ENCODE data around the gene HOXC10. TPM values are rescaled to one million over a fixed set of nuclear protein-coding genes. Genes with fewer than 3 reads are reported as not detected.

The HOXC10 gene
- total RNA-seq, 1 donor from 2014 or later = not detected

DNA sequence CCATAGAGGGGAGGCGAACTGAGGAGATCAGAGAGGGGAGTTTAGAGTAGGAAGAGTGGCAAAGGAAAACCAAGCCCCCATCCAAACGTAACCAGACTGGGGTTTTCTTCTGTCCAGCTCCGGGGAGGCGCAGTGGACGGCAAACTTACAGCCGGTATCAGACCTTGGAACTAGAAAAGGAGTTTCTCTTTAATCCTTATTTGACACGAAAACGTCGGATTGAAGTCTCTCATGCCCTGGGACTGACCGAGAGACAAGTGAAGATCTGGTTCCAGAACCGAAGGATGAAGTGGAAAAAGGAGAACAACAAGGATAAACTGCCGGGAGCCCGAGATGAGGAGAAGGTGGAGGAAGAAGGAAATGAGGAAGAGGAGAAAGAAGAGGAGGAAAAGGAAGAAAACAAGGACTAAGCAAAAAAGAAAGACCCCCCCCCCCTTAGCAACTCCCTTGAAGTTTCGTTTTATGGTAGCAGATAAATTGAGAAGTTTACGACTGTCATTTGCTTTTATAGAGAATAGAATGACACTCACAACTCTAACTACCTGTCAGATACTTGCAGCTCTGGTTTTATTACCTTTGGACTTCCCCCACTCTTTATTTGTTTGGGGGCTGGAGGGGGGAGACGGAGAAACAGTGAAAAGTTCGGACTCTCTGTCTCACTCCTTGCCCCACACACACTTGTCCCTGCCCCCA lies 26.2 kb downstream of the HOXC10 start:
- Mint-ChIP-seq H3K36me3 (ENCODE audit: unreplicated experiment) (no peaks in the 10 kb centered on the region), H3K4me1 (ENCODE audit: low read depth, unreplicated experiment) (no peaks in the 10 kb centered on the region), H3K4me3 (ENCODE audit: unreplicated experiment) (no peak overlapping the region), H3K9me3 (ENCODE audit: unreplicated experiment) (peaks cover 4% of the 10 kb centered on the region), H3K27me3 (ENCODE audit: unreplicated experiment) (peaks cover 46% of the 10 kb centered on the region), H3K27ac (ENCODE audit: unreplicated experiment) (no peak overlapping the region)
- TF ChIP-seq, protein P1, sequence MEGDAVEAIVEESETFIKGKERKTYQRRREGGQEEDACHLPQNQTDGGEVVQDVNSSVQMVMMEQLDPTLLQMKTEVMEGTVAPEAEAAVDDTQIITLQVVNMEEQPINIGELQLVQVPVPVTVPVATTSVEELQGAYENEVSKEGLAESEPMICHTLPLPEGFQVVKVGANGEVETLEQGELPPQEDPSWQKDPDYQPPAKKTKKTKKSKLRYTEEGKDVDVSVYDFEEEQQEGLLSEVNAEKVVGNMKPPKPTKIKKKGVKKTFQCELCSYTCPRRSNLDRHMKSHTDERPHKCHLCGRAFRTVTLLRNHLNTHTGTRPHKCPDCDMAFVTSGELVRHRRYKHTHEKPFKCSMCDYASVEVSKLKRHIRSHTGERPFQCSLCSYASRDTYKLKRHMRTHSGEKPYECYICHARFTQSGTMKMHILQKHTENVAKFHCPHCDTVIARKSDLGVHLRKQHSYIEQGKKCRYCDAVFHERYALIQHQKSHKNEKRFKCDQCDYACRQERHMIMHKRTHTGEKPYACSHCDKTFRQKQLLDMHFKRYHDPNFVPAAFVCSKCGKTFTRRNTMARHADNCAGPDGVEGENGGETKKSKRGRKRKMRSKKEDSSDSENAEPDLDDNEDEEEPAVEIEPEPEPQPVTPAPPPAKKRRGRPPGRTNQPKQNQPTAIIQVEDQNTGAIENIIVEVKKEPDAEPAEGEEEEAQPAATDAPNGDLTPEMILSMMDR (IDR thresholded peaks at IDR 0.05; ENCODE audit: partially characterized antibody, unreplicated experiment) = no peak
- DNase-seq = no peak

DNA sequence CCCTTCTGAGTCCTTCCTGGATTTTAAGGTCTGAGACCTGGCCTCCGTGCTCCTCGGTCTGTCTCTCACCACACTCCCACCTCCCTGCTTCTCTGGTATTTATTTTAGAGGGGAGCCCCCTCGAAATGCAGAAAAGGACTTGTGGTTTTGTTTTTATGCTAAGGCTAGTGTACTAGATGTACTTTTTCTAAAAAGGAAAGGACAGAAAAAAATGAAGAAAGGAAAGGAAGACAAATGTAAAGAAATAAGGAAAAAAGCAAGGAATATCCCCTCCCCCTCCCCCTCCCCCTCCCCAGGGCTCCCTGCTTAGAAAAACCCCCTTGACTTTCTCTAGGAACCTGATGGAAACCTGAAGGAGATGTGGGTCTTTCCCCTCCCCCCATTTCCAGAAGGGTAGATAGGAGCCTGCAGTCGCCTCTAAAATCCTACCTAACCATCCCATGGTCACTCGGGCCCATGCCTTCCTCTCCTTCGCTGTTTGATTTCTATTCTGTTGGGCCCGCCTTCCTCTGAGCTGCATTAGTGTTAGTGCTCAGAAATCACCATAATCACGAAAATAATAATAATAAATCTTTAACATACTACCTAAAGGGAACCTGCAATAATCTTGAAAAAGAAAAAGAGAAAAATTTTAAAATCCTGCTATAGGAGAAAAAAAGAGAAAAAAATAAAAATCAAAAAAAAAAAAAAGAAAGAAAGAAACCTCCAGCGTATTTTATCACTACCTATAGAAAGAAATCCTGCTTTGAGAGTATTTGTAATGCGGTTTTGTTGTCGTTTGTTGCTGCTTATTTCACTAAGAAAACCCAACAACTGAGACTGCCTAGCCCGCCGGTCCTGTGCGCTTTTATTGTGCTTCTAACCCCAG lies 27.0 kb downstream of the HOXC10 start:
- H3K27ac Mint-ChIP-seq (ENCODE audit: unreplicated experiment) = no peak overlapping the region
- no peaks in the 10 kb centered on the region for H3K36me3 Mint-ChIP-seq (ENCODE audit: unreplicated experiment)
- H3K4me1 Mint-ChIP-seq (ENCODE audit: low read depth, unreplicated experiment) = no peaks in the 10 kb centered on the region
- peaks cover 6% of the 10 kb centered on the region for H3K9me3 Mint-ChIP-seq (ENCODE audit: unreplicated experiment)
- TF ChIP-seq, protein P1 (IDR thresholded peaks at IDR 0.05; ENCODE audit: partially characterized antibody, unreplicated experiment) = no peak
- no peak overlapping the region for H3K4me3 Mint-ChIP-seq (ENCODE audit: unreplicated experiment)
- peaks cover 44% of the 10 kb centered on the region for H3K27me3 Mint-ChIP-seq (ENCODE audit: unreplicated experiment)
- DNase-seq = no peak

DNA sequence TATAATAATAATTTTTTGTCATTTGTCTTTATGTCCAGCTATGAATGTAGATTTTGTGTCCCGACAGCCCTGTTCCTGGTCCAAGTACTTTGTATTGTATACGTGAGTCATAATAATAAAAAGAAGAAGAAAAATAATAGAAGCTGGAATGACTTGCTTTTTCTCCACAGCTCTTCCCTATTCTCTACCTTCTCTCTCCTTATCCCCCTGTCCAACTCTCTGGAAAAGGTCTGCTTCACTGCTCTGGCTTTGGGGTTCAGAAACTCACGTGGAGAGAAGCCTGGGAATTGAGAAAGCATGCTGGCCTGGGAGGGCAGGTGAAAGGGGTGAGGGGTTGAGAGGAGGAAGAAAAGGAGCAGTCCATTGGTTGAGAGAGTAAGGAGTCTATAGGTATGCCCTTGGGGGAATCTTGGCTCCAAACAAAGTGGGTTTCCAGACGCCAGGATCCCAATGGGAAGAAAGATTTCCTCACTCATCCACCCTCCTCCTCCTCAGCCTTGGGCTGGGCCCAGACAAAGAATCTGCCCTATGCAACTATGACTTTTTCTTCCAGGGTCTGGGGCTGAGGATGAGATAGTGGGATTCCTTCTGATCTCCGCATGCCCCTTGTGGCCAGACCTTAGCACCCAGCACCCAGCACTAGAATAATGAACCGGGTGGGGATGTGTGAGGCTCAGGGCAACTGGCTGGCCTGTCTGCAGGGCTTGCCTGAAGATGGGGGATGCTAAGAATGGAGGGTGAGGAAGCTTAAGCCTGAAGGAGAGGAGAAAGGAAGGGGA lies 27.9 kb downstream of the HOXC10 start:
- Mint-ChIP-seq H3K27ac (ENCODE audit: unreplicated experiment) (no peak overlapping the region), H3K4me1 (ENCODE audit: low read depth, unreplicated experiment) (peaks cover 6% of the 10 kb centered on the region), H3K27me3 (ENCODE audit: unreplicated experiment) (peaks cover 46% of the 10 kb centered on the region), H3K9me3 (ENCODE audit: unreplicated experiment) (peaks cover 6% of the 10 kb centered on the region), H3K36me3 (ENCODE audit: unreplicated experiment) (no peaks in the 10 kb centered on the region), H3K4me3 (ENCODE audit: unreplicated experiment) (no peak overlapping the region)
- no peak for DNase-seq
- TF ChIP-seq, protein P1 (IDR thresholded peaks at IDR 0.05; ENCODE audit: partially characterized antibody, unreplicated experiment) = no peak

DNA sequence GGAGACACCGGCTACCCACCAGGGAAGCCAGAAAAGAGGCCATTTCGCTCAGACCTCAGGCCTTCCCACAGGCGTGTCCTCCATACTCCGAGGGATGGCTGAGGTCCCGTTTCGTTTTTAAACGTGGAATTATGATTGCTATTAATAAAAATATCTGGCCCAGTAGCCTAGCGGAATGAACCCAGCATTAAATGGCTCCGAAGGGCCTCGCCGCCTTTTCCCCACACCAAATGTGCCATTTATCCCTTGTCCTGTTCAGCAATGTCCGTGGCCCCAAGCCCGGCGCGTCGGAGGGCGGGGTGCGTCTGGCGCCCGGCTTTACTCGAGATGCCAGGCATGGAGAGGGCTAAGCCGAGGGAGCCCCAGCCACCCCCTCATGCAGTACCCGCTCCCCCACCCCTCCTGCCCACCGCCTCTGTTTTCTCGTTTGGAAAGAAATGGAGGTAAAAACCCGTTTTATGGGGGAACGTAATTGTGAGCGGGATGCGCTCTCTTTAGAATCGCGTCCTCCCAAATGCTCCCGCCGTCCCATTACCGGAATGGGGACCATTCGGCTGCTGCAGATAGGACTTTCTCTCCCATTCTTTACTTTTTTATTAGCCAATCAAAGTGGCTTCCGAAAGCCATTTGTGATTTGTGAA lies 29.6 kb downstream of the HOXC10 start:
- TF ChIP-seq, protein P1 (IDR thresholded peaks at IDR 0.05; ENCODE audit: partially characterized antibody, unreplicated experiment) = no peak
- H3K4me3 Mint-ChIP-seq (ENCODE audit: unreplicated experiment) = no peak overlapping the region
- H3K27ac Mint-ChIP-seq (ENCODE audit: unreplicated experiment) = no peak overlapping the region
- peaks cover 9% of the 10 kb centered on the region for H3K4me1 Mint-ChIP-seq (ENCODE audit: low read depth, unreplicated experiment)
- H3K36me3 Mint-ChIP-seq (ENCODE audit: unreplicated experiment) = no peaks in the 10 kb centered on the region
- DNase-seq = no peak
- H3K9me3 Mint-ChIP-seq (ENCODE audit: unreplicated experiment) = peaks cover 6% of the 10 kb centered on the region
- peaks cover 46% of the 10 kb centered on the region for H3K27me3 Mint-ChIP-seq (ENCODE audit: unreplicated experiment)

All from glutamatergic neuron (in vitro differentiated cells).